Mesendoderm (in vitro differentiated cells): Measurements from ENCODE around the gene ORAI3.
A peak's percentile ranks its signal among the peaks of the same experiment; 100 is the strongest.

Experiments
- DNase-seq: peaks from one replicate; pipeline ENCODE4 v3.0.0; 2013
- H2AK5ac ChIP-seq: 2 replicates; pipeline ENCODE4 v1.6.1; 2013; ENCODE audit warnings: low read length, inconsistent platforms
- H2BK120ac ChIP-seq: 2 replicates; pipeline ENCODE4 v1.6.1; 2013; ENCODE audit warnings: low read depth, mild to moderate bottlenecking, low read length, moderate library complexity, mixed read lengths
- H2BK15ac ChIP-seq: replicated peaks from 2 replicates; pipeline ENCODE4 v1.6.1; 2013; ENCODE audit warnings: low read depth, mild to moderate bottlenecking, moderate library complexity
- H2BK5ac ChIP-seq: 2 replicates; pipeline ENCODE4 v1.6.1; 2013; ENCODE audit warnings: low read length, inconsistent platforms
- H3K18ac ChIP-seq: 2 replicates; pipeline ENCODE4 v1.6.1; 2013; ENCODE audit warnings: mild to moderate bottlenecking, low read length, mixed read lengths
- H3K23ac ChIP-seq: one replicate; pipeline ENCODE4 v1.6.1; 2013; ENCODE audit warnings: low read length
- H3K27ac ChIP-seq: 2 replicates; pipeline ENCODE4 v1.5.1; 2013; ENCODE audit warnings: low read depth, mild to moderate bottlenecking, inconsistent platforms, low read length, moderate library complexity
- H3K27me3 ChIP-seq: 2 replicates; pipeline ENCODE4 v1.6.1; 2013; ENCODE audit warnings: low read length, control low read depth, mild to moderate bottlenecking, inconsistent platforms; ENCODE audit not compliant: insufficient read depth, poor library complexity
- H3K36me3 ChIP-seq: 2 replicates; pipeline ENCODE4 v1.6.1; 2013; ENCODE audit warnings: low read length, inconsistent platforms; ENCODE audit not compliant: control insufficient read depth, insufficient read depth
- H3K4ac ChIP-seq: one replicate; pipeline ENCODE4 v1.6.1; 2013; ENCODE audit warnings: low read depth, mild to moderate bottlenecking, low read length, moderate library complexity
- H3K4me1 ChIP-seq: 2 replicates; pipeline ENCODE4 v1.6.1; 2013; ENCODE audit warnings: low read depth, low read length, inconsistent platforms; ENCODE audit not compliant: control insufficient read depth
- H3K4me2 ChIP-seq: 2 replicates; pipeline ENCODE4 v1.6.1; 2013; ENCODE audit warnings: low read length
- H3K4me3 ChIP-seq: 2 replicates; pipeline ENCODE4 v1.5.1; 2013; ENCODE audit warnings: mild to moderate bottlenecking, low read length
- H3K56ac ChIP-seq: one replicate; pipeline ENCODE4 v1.6.1; 2013; ENCODE audit warnings: low read length
- H3K79me1 ChIP-seq: 2 replicates; pipeline ENCODE4 v1.6.1; 2013; ENCODE audit warnings: low read length, inconsistent platforms
- H3K79me2 ChIP-seq: 2 replicates; pipeline ENCODE4 v1.6.1; 2013; ENCODE audit warnings: mild to moderate bottlenecking, low read length; ENCODE audit not compliant: control insufficient read depth, insufficient read depth
- H3K9ac ChIP-seq: 2 replicates; pipeline ENCODE4 v1.6.1; 2013; ENCODE audit warnings: low read length, inconsistent platforms
- H4K5ac ChIP-seq: one replicate; pipeline ENCODE4 v1.6.1; 2013; ENCODE audit warnings: low read length
- H4K8ac ChIP-seq: one replicate; pipeline ENCODE4 v1.6.1; 2013; ENCODE audit warnings: low read depth, mild to moderate bottlenecking, control low read depth, low read length, moderate library complexity
- WGBS: extraction: QIAGEN DNeasy Blood & Tissue Kit; methylation state at CpG from one replicate; pipeline ENCODE4 v1.1.7; 2013; ENCODE audit warnings: low lambda C conversion rate, missing lambda C conversion rate; ENCODE audit not compliant: insufficient coverage; ENCODE audit errors: extremely low coverage; 5-methylcytosine and 5-hydroxymethylcytosine counted together

The ORAI3 gene

GRCh38 chr16:30982548-30983288, 33.9 kb downstream of the ORAI3 start:
- WGBS = no CpG with 5 or more reads among the region's 17 CpGs
- Histone ChIP-seq H4K8ac (no peak overlapping the region), H4K5ac (no peak overlapping the region), H3K18ac (no peak overlapping the region), H3K36me3 (peaks cover 7% of the 10 kb centered on the region), H2AK5ac (no peak overlapping the region), H3K27me3 (no peaks in the 10 kb centered on the region), H3K9ac (no peak overlapping the region), H3K4me3 (no peak overlapping the region), H3K79me1 (peaks cover 2% of the 10 kb centered on the region), H3K4me1 (peaks cover 2% of the 10 kb centered on the region), H3K56ac (no peak overlapping the region), H3K79me2 (no peaks in the 10 kb centered on the region), H3K27ac (no peak overlapping the region), H3K23ac (no peak overlapping the region), H3K4me2 (no peak overlapping the region), H3K4ac (no peak overlapping the region), H2BK5ac (no peak overlapping the region), H2BK15ac (no peak overlapping the region), H2BK120ac (no peak overlapping the region)
- DNase-seq = no peak

- Histone ChIP-seq H3K4me3 (no peak overlapping the region), H3K79me2 (no peaks in the 10 kb centered on the region), H3K4me2 (no peak overlapping the region), H3K18ac (no peak overlapping the region), H2BK120ac (no peak overlapping the region), H2BK5ac (no peak overlapping the region), H3K4me1 (peaks cover 2% of the 10 kb centered on the region), H4K8ac (no peak overlapping the region), H3K4ac (no peak overlapping the region), H3K56ac (no peak overlapping the region), H3K79me1 (peaks cover 2% of the 10 kb centered on the region), H3K36me3 (peaks cover 7% of the 10 kb centered on the region), H4K5ac (no peak overlapping the region), H3K23ac (no peak overlapping the region), H2AK5ac (no peak overlapping the region), H3K27me3 (no peaks in the 10 kb centered on the region), H3K27ac (no peak overlapping the region), H3K9ac (no peak overlapping the region), H2BK15ac (no peak overlapping the region)
- DNase-seq = no peak
- WGBS = no CpG with 5 or more reads among the region's 25 CpGs
Measured at GRCh38 chr16:30983289-30983889, 34.5 kb downstream of the ORAI3 start.

- Histone ChIP-seq H4K5ac (no peak overlapping the region), H3K4me1 (peaks cover 2% of the 10 kb centered on the region), H3K4ac (no peak overlapping the region), H4K8ac (no peak overlapping the region), H3K4me2 (no peak overlapping the region), H2BK15ac (no peak overlapping the region), H3K79me1 (no peaks in the 10 kb centered on the region), H3K56ac (no peak overlapping the region), H3K23ac (no peak overlapping the region), H2AK5ac (no peak overlapping the region), H3K4me3 (no peak overlapping the region), H3K27me3 (no peaks in the 10 kb centered on the region), H3K9ac (no peak overlapping the region), H3K18ac (no peak overlapping the region), H3K79me2 (no peaks in the 10 kb centered on the region), H2BK5ac (no peak overlapping the region), H3K27ac (no peak overlapping the region), H3K36me3 (peaks cover 5% of the 10 kb centered on the region), H2BK120ac (no peak overlapping the region)
- no peak for DNase-seq
- WGBS = no CpG with 5 or more reads among the region's 14 CpGs
Measured at GRCh38 chr16:30983898-30984610, 35.2 kb downstream of the ORAI3 start.

- H2AK5ac ChIP-seq = no peak within 1 kb of the TSS
- H3K4ac ChIP-seq = no peak within 1 kb of the TSS
- peak; percentile 91 for DNase-seq
- no peak within 1 kb of the TSS for H4K8ac ChIP-seq
- peaks cover 5% of the 10 kb centered on the region for H3K36me3 ChIP-seq
- no peak within 1 kb of the TSS for H3K18ac ChIP-seq
- H3K4me3 ChIP-seq = no peak within 1 kb of the TSS
- peaks cover 2% of the 10 kb centered on the region for H3K4me1 ChIP-seq
- no peak within 1 kb of the TSS for H2BK15ac ChIP-seq
- peak within 1 kb of the TSS; percentile 86 for H3K56ac ChIP-seq
- H3K79me1 ChIP-seq = no peaks in the 10 kb centered on the region
- no peak within 1 kb of the TSS for H4K5ac ChIP-seq
- H3K23ac ChIP-seq = no peak within 1 kb of the TSS
- H2BK120ac ChIP-seq = no peak within 1 kb of the TSS
- WGBS = no CpG with 5 or more reads among the region's 24 CpGs
- no peaks in the 10 kb centered on the region for H3K79me2 ChIP-seq
- H3K4me2 ChIP-seq = peak within 1 kb of the TSS; percentile 48
- no peak within 1 kb of the TSS for H3K27ac ChIP-seq
- no peaks in the 10 kb centered on the region for H3K27me3 ChIP-seq
- H2BK5ac ChIP-seq = no peak within 1 kb of the TSS
- H3K9ac ChIP-seq = peak within 1 kb of the TSS; percentile 62
Measured at GRCh38 chr16:30984669-30985400, 36.0 kb downstream of the ORAI3 start, which contains the start of gene HSD3B7. HSD3B7 (plus strand) TSS chr16:30985207; CDS start chr16:30985659, 452 bp downstream.

- peak; percentile 63 for DNase-seq
- no peak overlapping the region for H3K4me3 ChIP-seq
Measured at GRCh38 chr16:30985401-30986128, 36.7 kb downstream of the ORAI3 start.

More at GRCh38 chr16:30985401-30986128, 36.7 kb downstream of the ORAI3 start:
- Histone ChIP-seq H2AK5ac (no peak overlapping the region), H2BK120ac (no peak overlapping the region), H4K5ac (no peak overlapping the region), H3K18ac (no peak overlapping the region), H3K4ac (no peak overlapping the region), H3K79me2 (no peaks in the 10 kb centered on the region), H3K79me1 (no peaks in the 10 kb centered on the region), H2BK15ac (no peak overlapping the region), H3K56ac (peak overlapping the region; percentile 86), H3K27me3 (no peaks in the 10 kb centered on the region), H3K36me3 (peaks cover 1% of the 10 kb centered on the region), H3K23ac (no peak overlapping the region), H4K8ac (no peak overlapping the region), H3K9ac (peak overlapping the region; percentile 62), H3K4me1 (peaks cover 2% of the 10 kb centered on the region), H3K27ac (no peak overlapping the region), H2BK5ac (no peak overlapping the region), H3K4me2 (peak overlapping the region; percentile 48)
- no CpG with 5 or more reads among the region's 20 CpGs for WGBS
